Upper lobe of right lung (tissue), 1 donor: ENCODE data around the gene SIVA1. TPM values are rescaled to one million over a fixed set of nuclear protein-coding genes. Genes with fewer than 3 reads are reported as not detected.

Experiments
- ATAC-seq: fragments of 200-7000 bp; cut with Tn5 transposase; one replicate; pipeline ENCODE4 v1.9.1; 2020; ENCODE audit warnings: mild to moderate bottlenecking, moderate library complexity
- DNase-seq: peaks from one replicate; pipeline ENCODE4 v3.0.0-alpha.2; 2020
- H3K27ac ChIP-seq: fragments of 200-600 bp; one replicate; pipeline ENCODE4 v1.8.0; 2022
- H3K27me3 ChIP-seq: fragments of 200-600 bp; one replicate; pipeline ENCODE4 v1.8.0; 2022; ENCODE audit warnings: mild to moderate bottlenecking
- H3K36me3 ChIP-seq: fragments of 200-600 bp; one replicate; pipeline ENCODE4 v1.8.0; 2022
- H3K4me1 ChIP-seq: fragments of 200-600 bp; one replicate; pipeline ENCODE4 v1.8.0; 2022
- H3K4me3 ChIP-seq: fragments of 200-600 bp; one replicate; pipeline ENCODE4 v1.8.0; 2022; ENCODE audit warnings: mild to moderate bottlenecking
- H3K9me3 ChIP-seq: fragments of 200-600 bp; one replicate; pipeline ENCODE4 v1.8.0; 2022
- intact Hi-C: fragments of 100-400 bp; cut with DNase I; formaldehyde crosslinking; loops from one replicate; pipeline ENCODE4 v1.11.0; 2022
- total RNA-seq: library from RNA; stranded (reverse); fragmentation: NEBNext Ultra II Directional; extraction: Animal tissue kit (Norgen Biotek cat#: 25700); gene quantifications from one replicate; pipeline ENCODE4 v1.2.1, GENCODE V29; 2021
- TF ChIP-seq, protein P1 (sequence below): fragments of 200-600 bp; IDR thresholded peaks from one replicate; pipeline ENCODE4 v1.8.0; 2022; ENCODE audit warnings: antibody characterized with exemption
- donor health status: DM: no; HTN: yes; CAD: no; lungs with severe emphysema.

Gene SIVA1
- total RNA-seq, 1 donor from 2014 or later, result 66.1 TPM

DNA sequence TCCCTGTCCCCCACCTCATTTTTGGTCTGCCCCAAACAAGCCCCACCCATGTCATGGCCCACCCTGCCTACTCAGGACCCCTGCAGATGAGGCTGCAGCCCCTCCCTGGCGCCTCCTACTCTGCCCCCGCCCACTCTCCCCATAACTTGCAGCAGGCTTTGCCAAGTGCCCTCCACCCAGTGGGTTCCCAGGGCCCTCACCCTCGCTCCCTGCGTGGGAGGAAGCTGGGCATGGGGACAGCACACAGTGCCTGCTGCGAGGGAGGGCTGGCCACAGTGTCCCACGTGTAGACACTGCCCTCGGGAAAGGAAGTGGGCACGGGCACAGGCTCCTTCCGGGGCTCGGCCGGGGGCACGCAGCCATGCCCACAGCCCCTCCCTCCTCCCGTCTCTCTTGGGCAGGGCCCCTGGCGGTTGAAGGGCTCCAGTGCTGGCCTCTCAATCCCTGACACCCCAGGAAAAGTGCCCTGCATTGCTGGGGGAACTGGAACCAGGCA, 33.2 kb downstream of the SIVA1 start:
- Histone ChIP-seq H3K9me3 (no peaks in the 10 kb centered on the region), H3K36me3 (peaks cover 26% of the 10 kb centered on the region), H3K4me3 (no peak overlapping the region), H3K27me3 (no peaks in the 10 kb centered on the region), H3K4me1 (peaks cover 38% of the 10 kb centered on the region), H3K27ac (peak overlapping the region; percentile 51)
- intact Hi-C loops, result no loop called here
- TF ChIP-seq, protein P1, sequence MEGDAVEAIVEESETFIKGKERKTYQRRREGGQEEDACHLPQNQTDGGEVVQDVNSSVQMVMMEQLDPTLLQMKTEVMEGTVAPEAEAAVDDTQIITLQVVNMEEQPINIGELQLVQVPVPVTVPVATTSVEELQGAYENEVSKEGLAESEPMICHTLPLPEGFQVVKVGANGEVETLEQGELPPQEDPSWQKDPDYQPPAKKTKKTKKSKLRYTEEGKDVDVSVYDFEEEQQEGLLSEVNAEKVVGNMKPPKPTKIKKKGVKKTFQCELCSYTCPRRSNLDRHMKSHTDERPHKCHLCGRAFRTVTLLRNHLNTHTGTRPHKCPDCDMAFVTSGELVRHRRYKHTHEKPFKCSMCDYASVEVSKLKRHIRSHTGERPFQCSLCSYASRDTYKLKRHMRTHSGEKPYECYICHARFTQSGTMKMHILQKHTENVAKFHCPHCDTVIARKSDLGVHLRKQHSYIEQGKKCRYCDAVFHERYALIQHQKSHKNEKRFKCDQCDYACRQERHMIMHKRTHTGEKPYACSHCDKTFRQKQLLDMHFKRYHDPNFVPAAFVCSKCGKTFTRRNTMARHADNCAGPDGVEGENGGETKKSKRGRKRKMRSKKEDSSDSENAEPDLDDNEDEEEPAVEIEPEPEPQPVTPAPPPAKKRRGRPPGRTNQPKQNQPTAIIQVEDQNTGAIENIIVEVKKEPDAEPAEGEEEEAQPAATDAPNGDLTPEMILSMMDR, result no peak
- ATAC-seq, result peak; percentile 82
- DNase-seq, result peak; percentile 87

DNA sequence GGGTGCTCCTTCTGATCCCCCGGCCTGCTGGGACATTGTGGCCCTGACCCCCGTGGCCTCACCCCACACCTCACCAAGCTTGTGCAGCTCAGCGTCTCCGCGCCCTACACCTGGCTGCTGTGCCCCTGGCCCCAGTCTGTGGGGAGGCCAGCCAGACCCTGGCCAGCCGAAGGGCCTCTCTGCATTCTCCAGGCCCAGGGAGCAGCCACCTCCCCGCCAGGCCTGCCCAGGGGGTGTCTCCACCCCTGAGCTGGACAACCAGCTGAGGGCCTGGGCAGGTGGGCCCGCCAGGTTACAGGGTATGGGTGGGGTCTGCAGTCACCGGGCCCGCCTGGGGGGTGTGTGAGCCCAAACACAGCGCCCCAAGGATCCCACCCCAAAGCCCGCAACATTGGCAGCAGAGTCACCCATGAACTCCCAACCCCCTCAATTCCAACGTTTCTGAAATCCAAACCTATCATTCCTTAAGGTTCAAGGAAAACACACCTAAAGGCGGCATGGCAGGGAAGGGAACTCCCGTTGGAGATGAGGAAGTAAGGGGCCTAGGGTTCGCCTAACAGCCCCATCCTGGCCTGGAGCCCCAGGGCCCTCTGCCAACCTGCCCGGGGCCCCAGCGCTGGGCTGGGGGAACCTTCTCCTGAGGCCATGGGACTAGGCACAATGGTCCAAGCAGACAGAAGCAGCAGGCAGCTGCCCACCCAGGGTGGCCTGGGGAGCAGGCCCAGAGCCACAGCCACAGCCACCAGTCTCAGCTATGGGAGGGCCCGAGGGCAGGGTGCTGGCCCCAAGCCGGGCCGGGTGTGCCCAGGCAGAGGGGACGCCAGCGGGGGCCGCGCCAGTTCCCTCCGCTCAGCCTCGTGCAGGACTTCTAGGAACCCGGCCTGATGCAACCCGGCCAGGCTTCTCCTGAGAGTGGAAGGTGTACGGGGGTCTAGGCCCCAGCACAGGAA, 34.1 kb downstream of the SIVA1 start:
- TF ChIP-seq, protein P1, result no peak
- H3K4me3 ChIP-seq, result no peak overlapping the region
- DNase-seq (no peak), ATAC-seq (no peak)
- no peaks in the 10 kb centered on the region for H3K27me3 ChIP-seq
- no peaks in the 10 kb centered on the region for H3K9me3 ChIP-seq
- intact Hi-C loops, result no loop called here
- peaks cover 44% of the 10 kb centered on the region for H3K4me1 ChIP-seq
- peak overlapping the region; percentile 51 for H3K27ac ChIP-seq
- H3K36me3 ChIP-seq, result peaks cover 32% of the 10 kb centered on the region

DNA sequence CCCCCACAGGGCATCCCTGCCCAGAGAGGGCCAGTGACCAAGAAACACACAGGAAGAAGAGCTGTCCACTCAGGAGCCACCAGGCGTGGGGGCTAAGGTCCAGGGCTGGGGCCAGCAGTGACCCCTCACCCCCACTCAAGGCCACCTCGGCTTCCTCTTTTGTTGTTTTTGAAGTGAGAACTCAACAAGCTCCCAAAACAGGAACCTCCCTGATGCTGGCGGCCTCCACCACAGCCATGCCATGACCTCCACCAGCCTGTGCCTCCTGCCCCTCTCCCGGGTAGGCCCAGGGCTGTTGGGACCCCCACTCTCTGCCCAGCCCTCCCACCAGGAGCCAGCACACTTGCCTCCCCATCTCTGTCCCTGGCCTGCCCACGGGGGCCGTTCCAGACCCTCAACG, 34.8 kb downstream of the SIVA1 start:
- ATAC-seq, result peak; percentile 40
- intact Hi-C loops, result no loop called here
- Histone ChIP-seq H3K4me3 (no peak overlapping the region), H3K9me3 (no peaks in the 10 kb centered on the region), H3K27me3 (no peaks in the 10 kb centered on the region), H3K4me1 (peaks cover 52% of the 10 kb centered on the region), H3K27ac (peak overlapping the region; percentile 51), H3K36me3 (peaks cover 31% of the 10 kb centered on the region)
- peak; percentile 80 for DNase-seq
- TF ChIP-seq, protein P1, result no peak

DNA sequence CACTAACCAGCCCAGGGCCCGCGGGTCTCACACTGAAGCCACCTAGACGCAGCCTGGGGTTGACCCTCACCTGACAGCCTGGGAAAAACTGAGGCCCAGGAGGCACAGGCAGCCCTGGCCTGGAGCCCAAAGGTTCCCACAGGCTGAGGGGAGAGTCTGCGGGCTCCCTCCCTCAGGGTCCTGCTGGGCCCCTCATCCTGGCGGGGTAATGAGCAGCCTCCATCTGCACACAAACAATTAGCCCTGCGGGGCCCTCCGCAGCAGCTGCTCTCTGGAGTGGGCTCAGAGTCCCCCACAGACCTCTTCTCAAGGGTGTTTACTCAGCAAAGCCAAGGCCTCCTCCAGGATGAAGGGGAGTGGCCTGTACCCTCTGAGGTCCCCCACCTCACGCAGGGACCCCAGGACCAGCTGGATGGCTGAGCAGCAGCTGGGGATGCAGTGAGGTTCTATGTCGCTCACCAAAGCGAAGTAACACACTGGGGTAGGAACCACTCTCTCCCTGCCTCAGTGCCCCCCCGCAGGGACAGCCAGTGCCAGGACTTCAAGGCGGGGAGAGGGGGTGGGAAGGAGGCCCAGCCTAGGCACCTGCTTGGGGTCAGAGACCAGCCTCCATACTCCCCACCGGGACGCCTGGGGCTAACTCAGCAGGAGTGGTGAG, 35.3 kb downstream of the SIVA1 start:
- H3K4me1 ChIP-seq, result peaks cover 57% of the 10 kb centered on the region
- DNase-seq (no peak), ATAC-seq (no peak)
- TF ChIP-seq, protein P1, result no peak
- no peak overlapping the region for H3K4me3 ChIP-seq
- no peaks in the 10 kb centered on the region for H3K27me3 ChIP-seq
- peaks cover 28% of the 10 kb centered on the region for H3K36me3 ChIP-seq
- intact Hi-C loops, result no loop called here
- H3K9me3 ChIP-seq, result no peaks in the 10 kb centered on the region
- H3K27ac ChIP-seq, result peak overlapping the region; percentile 17

DNA sequence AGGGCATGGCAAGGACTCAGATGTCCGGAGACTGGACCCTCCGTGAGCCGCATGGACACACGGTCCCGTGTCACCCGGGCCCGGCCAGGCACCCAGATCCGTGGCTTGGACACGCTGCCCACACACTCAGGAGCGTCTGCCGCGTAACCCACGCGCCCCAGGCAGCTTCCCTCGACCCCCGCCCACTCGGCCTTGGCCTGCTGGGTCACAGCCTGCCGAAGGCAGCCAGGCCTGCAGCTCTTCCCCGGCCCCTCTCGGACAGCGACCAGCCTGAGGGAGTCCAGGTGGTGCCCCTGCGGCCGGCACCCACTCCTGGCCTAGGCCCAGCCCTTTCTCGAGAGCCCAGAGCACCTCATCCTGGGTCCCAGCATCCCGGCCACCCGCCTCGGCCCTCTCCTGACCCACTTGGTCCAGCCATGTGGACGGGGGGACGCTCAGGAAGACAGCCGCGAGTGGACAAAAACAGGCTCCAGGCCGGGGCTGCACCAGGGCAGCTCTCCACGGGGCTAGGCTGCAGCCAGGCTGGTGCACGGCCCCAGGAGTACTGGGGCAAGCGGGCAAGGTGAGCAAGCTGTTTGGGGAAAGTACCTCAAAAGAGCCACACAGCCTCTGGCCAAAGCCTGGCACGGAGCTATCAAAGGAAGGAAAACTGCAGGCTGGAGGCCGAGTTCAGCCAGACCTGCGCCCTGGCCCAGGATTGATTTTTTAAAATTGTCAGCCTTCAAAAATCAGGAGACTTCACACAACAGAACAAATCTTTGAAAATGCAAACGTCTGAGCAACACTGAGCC, 36.1 kb downstream of the SIVA1 start:
- no peak for ATAC-seq
- Histone ChIP-seq H3K27ac (no peak overlapping the region), H3K9me3 (no peaks in the 10 kb centered on the region), H3K4me1 (peaks cover 64% of the 10 kb centered on the region), H3K36me3 (peaks cover 28% of the 10 kb centered on the region), H3K4me3 (no peak overlapping the region), H3K27me3 (no peaks in the 10 kb centered on the region)
- TF ChIP-seq, protein P1, result no peak
- no peak for DNase-seq
- intact Hi-C loops, result no loop called here
